ENCODE data around the gene CARMIL3.

DNA sequence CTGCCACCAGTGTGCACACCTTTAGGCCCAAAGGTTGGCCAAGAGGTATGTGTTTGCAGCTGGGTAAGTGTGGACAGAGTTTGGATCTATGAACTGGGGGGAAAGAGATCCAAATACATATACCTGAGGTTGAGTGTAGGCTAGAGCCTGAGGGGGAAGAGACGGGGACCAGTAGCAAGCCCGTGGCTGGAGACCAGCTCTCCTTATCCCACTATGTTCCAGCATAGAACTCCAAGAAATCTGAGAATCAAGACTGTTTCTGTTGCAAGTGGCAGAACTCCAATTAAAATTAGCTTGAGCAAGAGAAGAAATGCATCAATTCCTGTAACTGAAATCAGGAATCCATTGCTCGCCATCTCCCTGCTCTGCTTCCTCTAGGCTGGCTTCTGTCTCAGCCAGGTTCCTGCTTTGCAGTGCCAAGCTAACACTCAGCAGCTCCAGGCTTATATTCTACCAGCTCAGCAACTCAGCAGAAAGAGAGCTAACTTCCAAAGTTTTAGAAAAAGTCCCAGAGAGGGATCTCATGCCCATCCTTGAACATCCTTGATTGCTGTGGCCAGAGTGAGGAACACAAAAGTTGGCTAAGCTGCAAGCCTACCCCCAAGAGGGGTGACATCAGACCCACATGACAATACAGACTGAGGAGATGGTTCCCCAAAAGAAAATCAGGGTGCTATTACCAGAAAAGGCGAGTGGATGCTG is 40.8 kb downstream of the CARMIL3 start:
- TF ChIP-seq, protein P1, sequence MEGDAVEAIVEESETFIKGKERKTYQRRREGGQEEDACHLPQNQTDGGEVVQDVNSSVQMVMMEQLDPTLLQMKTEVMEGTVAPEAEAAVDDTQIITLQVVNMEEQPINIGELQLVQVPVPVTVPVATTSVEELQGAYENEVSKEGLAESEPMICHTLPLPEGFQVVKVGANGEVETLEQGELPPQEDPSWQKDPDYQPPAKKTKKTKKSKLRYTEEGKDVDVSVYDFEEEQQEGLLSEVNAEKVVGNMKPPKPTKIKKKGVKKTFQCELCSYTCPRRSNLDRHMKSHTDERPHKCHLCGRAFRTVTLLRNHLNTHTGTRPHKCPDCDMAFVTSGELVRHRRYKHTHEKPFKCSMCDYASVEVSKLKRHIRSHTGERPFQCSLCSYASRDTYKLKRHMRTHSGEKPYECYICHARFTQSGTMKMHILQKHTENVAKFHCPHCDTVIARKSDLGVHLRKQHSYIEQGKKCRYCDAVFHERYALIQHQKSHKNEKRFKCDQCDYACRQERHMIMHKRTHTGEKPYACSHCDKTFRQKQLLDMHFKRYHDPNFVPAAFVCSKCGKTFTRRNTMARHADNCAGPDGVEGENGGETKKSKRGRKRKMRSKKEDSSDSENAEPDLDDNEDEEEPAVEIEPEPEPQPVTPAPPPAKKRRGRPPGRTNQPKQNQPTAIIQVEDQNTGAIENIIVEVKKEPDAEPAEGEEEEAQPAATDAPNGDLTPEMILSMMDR (IDR thresholded peaks at IDR 0.05; ENCODE audit: low read depth, low read length), result no peak
- TF ChIP-seq, protein P2, sequence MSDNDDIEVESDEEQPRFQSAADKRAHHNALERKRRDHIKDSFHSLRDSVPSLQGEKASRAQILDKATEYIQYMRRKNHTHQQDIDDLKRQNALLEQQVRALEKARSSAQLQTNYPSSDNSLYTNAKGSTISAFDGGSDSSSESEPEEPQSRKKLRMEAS (IDR thresholded peaks at IDR 0.05; ENCODE audit: low read depth, low read length), result no peak
- TF ChIP-seq MYC (IDR thresholded peaks at IDR 0.05; ENCODE audit: low read depth, low read length) (no peak), POLR2A (IDR thresholded peaks at IDR 0.05; ENCODE audit: extremely low read depth, insufficient read length) (no peak)

All from NB4 (cell line).